IMR-90 (cell line): ENCODE measurements around the gene LENEP. TPM values are rescaled to one million over a fixed set of nuclear protein-coding genes. Genes with fewer than 3 reads are reported as not detected.
A peak's percentile ranks its signal among the peaks of the same experiment; 100 is the strongest.

Experiments
- ATAC-seq: fragments of 200-7000 bp; cut with Tn5 transposase; 2 replicates; pipeline ENCODE4 v1.9.1; 2020; ENCODE audit warnings: low read depth, mild to moderate bottlenecking, moderate library complexity
- BruUV-seq: library from RNA; stranded (reverse); fragments of 400-500 nt; replicated peaks from 2 replicates; lab custom pipeline; 2021; lab: Mats Ljungman, UMichigan
- CTCF ChIA-PET: fragments of 300-600 bp; formaldehyde crosslinking; extraction: SDS; loops from one replicate; lab custom pipeline; 2021; ENCODE audit warnings: antibody characterized with exemption; lab: Yijun Ruan, JAX
- POLR2A ChIA-PET: fragments of 300-600 bp; sonication (Branson Sonifier 250); formaldehyde crosslinking; loops from one replicate; lab custom pipeline; 2022; ENCODE audit warnings: antibody characterized with exemption; ENCODE audit not compliant: unreplicated experiment; lab: Charles Lee
- DNase-seq: peaks from one replicate; pipeline ENCODE4 v3.0.0; 2013
- H2AFZ ChIP-seq: replicated peaks from 2 replicates; pipeline ENCODE3; 2013; ENCODE audit warnings: low read length, mild to moderate bottlenecking; ENCODE audit not compliant: poor library complexity
- H2AK5ac ChIP-seq: 2 replicates; pipeline ENCODE4 v1.6.1; 2013; ENCODE audit warnings: low read depth, low read length, inconsistent platforms
- H2AK9ac ChIP-seq: replicated peaks from 2 replicates; pipeline ENCODE3; 2013; ENCODE audit warnings: mild to moderate bottlenecking, low read depth, low read length, moderate library complexity; ENCODE audit not compliant: poor library complexity
- H2BK120ac ChIP-seq: 2 replicates; pipeline ENCODE4 v1.6.1; 2013; ENCODE audit warnings: low read depth, low read length, inconsistent platforms
- H2BK15ac ChIP-seq: 3 replicates; pipeline ENCODE4 v1.6.1; 2013; ENCODE audit warnings: low read depth, low read length, inconsistent platforms
- H2BK20ac ChIP-seq: 2 replicates; pipeline ENCODE4 v1.6.1; 2013; ENCODE audit warnings: low read depth, mild to moderate bottlenecking, inconsistent platforms, low read length, moderate library complexity
- H2BK5ac ChIP-seq: 2 replicates; pipeline ENCODE4 v1.6.1; 2013; ENCODE audit warnings: mild to moderate bottlenecking, low read depth, low read length, inconsistent platforms; ENCODE audit not compliant: poor library complexity, severe bottlenecking
- H3K14ac ChIP-seq: replicated peaks from 2 replicates; pipeline ENCODE4 v1.6.1; 2013; ENCODE audit warnings: low read depth, low read length, inconsistent platforms
- H3K18ac ChIP-seq: 2 replicates; pipeline ENCODE4 v1.6.1; 2013; ENCODE audit warnings: low read depth, low read length, control low read depth
- H3K23ac ChIP-seq: 2 replicates; pipeline ENCODE4 v1.6.1; 2013; ENCODE audit warnings: low read depth, low read length, inconsistent platforms
- H3K27ac ChIP-seq: 2 replicates; pipeline ENCODE4 v1.5.1; 2013; ENCODE audit warnings: mild to moderate bottlenecking, control low read depth, low read length; ENCODE audit not compliant: insufficient read depth
- H3K27me3 ChIP-seq: 2 replicates; pipeline ENCODE4 v1.6.1; 2013; ENCODE audit warnings: low read length; ENCODE audit not compliant: control insufficient read depth, insufficient read depth
- H3K36me3 ChIP-seq: 2 replicates; pipeline ENCODE4 v1.6.1; 2013; ENCODE audit warnings: low read length, mixed read lengths; ENCODE audit not compliant: control insufficient read depth, insufficient read depth
- H3K4ac ChIP-seq: 2 replicates; pipeline ENCODE4 v1.6.1; 2013; ENCODE audit warnings: low read depth, low read length, inconsistent platforms
- H3K4me1 ChIP-seq: 2 replicates; pipeline ENCODE4 v1.6.1; 2013; ENCODE audit warnings: low read length, mixed read lengths; ENCODE audit not compliant: control insufficient read depth, insufficient read depth
- H3K4me2 ChIP-seq: 2 replicates; pipeline ENCODE4 v1.6.1; 2013; ENCODE audit warnings: low read depth, mild to moderate bottlenecking, control low read depth, low read length, moderate library complexity
- H3K4me3 ChIP-seq: 2 replicates; pipeline ENCODE4 v1.5.1; 2013; ENCODE audit warnings: low read depth, mild to moderate bottlenecking, control low read depth, low read length, moderate library complexity; ENCODE audit not compliant: insufficient read depth
- H3K56ac ChIP-seq: 2 replicates; pipeline ENCODE4 v1.6.1; 2013; ENCODE audit warnings: low read length, inconsistent platforms; ENCODE audit not compliant: insufficient read depth; ENCODE audit errors: extremely low read depth
- H3K79me1 ChIP-seq, 2 experiments: 2 replicates each; pipeline ENCODE4 v1.6.1; 2013; ENCODE audit warnings: low read length in 2 of 2, inconsistent platforms in 1 of 2, low read depth in 1 of 2
- H3K9ac ChIP-seq: 2 replicates; pipeline ENCODE4 v1.6.1; 2013; ENCODE audit warnings: low read depth, low read length, control low read depth
- H3K9me1 ChIP-seq: 2 replicates; pipeline ENCODE4 v1.6.1; 2013; ENCODE audit warnings: low read length, inconsistent platforms; ENCODE audit not compliant: insufficient read depth
- H3K9me3 ChIP-seq: 2 replicates; pipeline ENCODE4 v1.6.1; 2013; ENCODE audit warnings: low read length; ENCODE audit not compliant: control insufficient read depth, insufficient read depth
- H4K20me1 ChIP-seq: 2 replicates; pipeline ENCODE4 v1.6.1; 2013; ENCODE audit warnings: low read length, inconsistent platforms; ENCODE audit not compliant: insufficient read depth
- H4K5ac ChIP-seq: 2 replicates; pipeline ENCODE4 v1.6.1; 2013; ENCODE audit warnings: mild to moderate bottlenecking, low read depth, low read length, control low read depth
- H4K8ac ChIP-seq, 2 experiments: 2 replicates each; pipeline ENCODE4 v1.6.1; 2013; ENCODE audit warnings: low read depth in 2 of 2, low read length in 2 of 2, control low read depth in 1 of 2, inconsistent platforms in 1 of 2
- H4K91ac ChIP-seq: 2 replicates; pipeline ENCODE4 v1.6.1; 2013; ENCODE audit warnings: low read depth, low read length, inconsistent platforms; ENCODE audit not compliant: insufficient read depth
- CHD1 ChIP-seq: IDR thresholded peaks from 2 replicates; pipeline ENCODE4 v1.6.1; 2012; ENCODE audit warnings: low read depth, low read length, improper control_type of control experiment
- MAFK ChIP-seq: IDR thresholded peaks from 2 replicates; pipeline ENCODE4 v1.6.1; 2012; ENCODE audit warnings: low read depth, low read length, improper control_type of control experiment
- MAZ ChIP-seq: IDR thresholded peaks from 2 replicates; pipeline ENCODE4 v1.6.1; 2012; ENCODE audit warnings: low read depth, mild to moderate bottlenecking, low read length, improper control_type of control experiment, moderate library complexity, borderline replicate concordance
- MXI1 ChIP-seq: IDR thresholded peaks from 2 replicates; pipeline ENCODE4 v1.6.1; 2012; ENCODE audit warnings: low read depth, mild to moderate bottlenecking, low read length, moderate library complexity, borderline replicate concordance
- POLR2A ChIP-seq: IDR thresholded peaks from 2 replicates; pipeline ENCODE4 v1.6.1; 2012; ENCODE audit warnings: mild to moderate bottlenecking, low read depth, low read length
- RAD21 ChIP-seq: IDR thresholded peaks from 2 replicates; pipeline ENCODE4 v1.6.1; 2012; ENCODE audit warnings: low read length, improper control_type of control experiment
- RFX5 ChIP-seq: IDR thresholded peaks from 2 replicates; pipeline ENCODE4 v1.8.0; 2012; ENCODE audit warnings: low read depth, mild to moderate bottlenecking, low read length, moderate library complexity
- SMC3 ChIP-seq: fragments of 150-350 bp; IDR thresholded peaks from 2 replicates; pipeline ENCODE4 v1.6.1; 2016; ENCODE audit warnings: low read depth, mild to moderate bottlenecking, antibody characterized with exemption, low read length, moderate library complexity
- USF2 ChIP-seq: fragments of 150-350 bp; IDR thresholded peaks from 2 replicates; pipeline ENCODE4 v1.6.1; 2017; ENCODE audit warnings: mild to moderate bottlenecking, antibody characterized with exemption, low read length, low read depth
- WGBS, 2 experiments: methylation state at CpG; one replicate each; pipeline versions ENCODE4 v1.1.5 to v1.1.7; 2013; ENCODE audit warnings: missing lambda C conversion rate in 2 of 2; ENCODE audit not compliant: insufficient read length in 1 of 2; ENCODE audit errors: extremely low coverage in 2 of 2; 5-methylcytosine and 5-hydroxymethylcytosine counted together
- dilution Hi-C: fragments of 300-500 bp; cut with HindIII; formaldehyde crosslinking; loops from one replicate; pipeline ENCODE4 v1.14.3; 2018; ENCODE audit warnings: low sequenced_read_pairs; ENCODE audit not compliant: unreplicated experiment
- in situ Hi-C: fragments of 300-500 bp; cut with MboI; formaldehyde crosslinking; loops from 3 replicates; pipeline ENCODE4 v1.14.3; 2019; ENCODE audit warnings: low sequenced_read_pairs, inconsistent platforms, mixed read lengths
- intact Hi-C: fragments of 100-400 bp; cut with micrococcal nuclease; formaldehyde crosslinking; loops from 2 replicates; pipeline ENCODE4 v1.10.0; 2022
- polyA plus RNA-seq, 3 experiments: library from polyadenylated mRNA; depleted of rRNA; stranded (reverse); fragments of >200 nt; gene quantifications; 2 replicates each; pipeline ENCODE4 v1.2.3, GENCODE V29; 2012; ENCODE audit warnings: low replicate concordance in 1 of 3
- total RNA-seq: library from RNA; depleted of rRNA; stranded (reverse); fragments of >200 nt; gene quantifications from 2 replicates; pipeline ENCODE4 v1.2.3, GENCODE V29; 2012

The LENEP gene
- total and polyA plus RNA-seq, 2 of the 4 experiments (the other 2 are of a cell fraction): not detected

- H3K9me1 ChIP-seq: peaks cover 7% of the 10 kb centered on the region
- peak overlapping the region; percentile 80 for H3K27ac ChIP-seq
- peak overlapping the region; percentile 96 for H2BK5ac ChIP-seq
- in situ Hi-C loops (no loop called here), intact Hi-C loops (loop anchor here (10.0 kb wide), 1 partner anchor 199 kb away; the partner anchor contains the start of genes KRTCAP2 and TRIM46), dilution Hi-C loops (no loop called here)
- peak overlapping the region; percentile 92 for H2BK20ac ChIP-seq
- peak overlapping the region; percentile 76 for H3K18ac ChIP-seq
- peak overlapping the region; percentile 98 for H3K14ac ChIP-seq
- H2BK120ac ChIP-seq: peak overlapping the region; percentile 66
- H3K4ac ChIP-seq: peak overlapping the region; percentile 97
- peaks cover 11% of the 10 kb centered on the region for H3K4me1 ChIP-seq
- POLR2A ChIA-PET: no interaction called here
- peak overlapping the region; percentile 29 to 90 for H4K8ac ChIP-seq
- TF ChIP-seq MAZ (peak; percentile 26; the same call in 1 of the 2 replicates), USF2 (no peak), MAFK (no peak), SMC3 (no peak), RFX5 (no peak), MXI1 (no peak), CHD1 (no peak), POLR2A (0 out of 2 replicates have a peak, but pooled peaks have one; percentile 0), RAD21 (no peak)
- H2AFZ ChIP-seq: peak overlapping the region; percentile 79
- peak overlapping the region; percentile 98 for H2AK9ac ChIP-seq
- H3K36me3 ChIP-seq: no peaks in the 10 kb centered on the region
- H3K4me3 ChIP-seq: peak overlapping the region; percentile 57
- H2BK15ac ChIP-seq: peak overlapping the region; percentile 48; the same call in 2 of the 3 replicates
- no peaks in the 10 kb centered on the region for H3K27me3 ChIP-seq
- no peak for ATAC-seq
- H3K4me2 ChIP-seq: peak overlapping the region; percentile 91
- no peaks in the 10 kb centered on the region; the same call in 1 of the 2 replicates for H4K20me1 ChIP-seq
- H3K9ac ChIP-seq: peak overlapping the region; percentile 91
- no peaks in the 10 kb centered on the region for H3K9me3 ChIP-seq
- H4K5ac ChIP-seq: peak overlapping the region; percentile 81
- peak overlapping the region; percentile 89 for H3K56ac ChIP-seq
- no TSS peak for BruUV-seq
- peak overlapping the region; percentile 72 for H2AK5ac ChIP-seq
- H3K23ac ChIP-seq: peak overlapping the region; percentile 93
- WGBS, 2 experiments: 0% methylated on average over 1 of the region's 24 CpGs; no CpG with 5 or more reads in 1 of the 2 experiments
- H3K79me1 ChIP-seq: peaks cover 6 to 35% of the 10 kb centered on the region in 2 experiments
- DNase-seq: peak; percentile 53
- peak overlapping the region; percentile 92 for H4K91ac ChIP-seq
- CTCF ChIA-PET: no interaction called here
These were observed 17.9 kb upstream of the LENEP start for GRCh38 chr1:154975409-154976059.
